ENCODE measurements around the gene KCNJ14. TPM values are rescaled to one million over a fixed set of nuclear protein-coding genes. Genes with fewer than 3 reads are reported as not detected.

Gene KCNJ14
- total RNA-seq, 4 donors from 2014 or later, result 0.88 to 2.0 (median 1.8) TPM

DNA sequence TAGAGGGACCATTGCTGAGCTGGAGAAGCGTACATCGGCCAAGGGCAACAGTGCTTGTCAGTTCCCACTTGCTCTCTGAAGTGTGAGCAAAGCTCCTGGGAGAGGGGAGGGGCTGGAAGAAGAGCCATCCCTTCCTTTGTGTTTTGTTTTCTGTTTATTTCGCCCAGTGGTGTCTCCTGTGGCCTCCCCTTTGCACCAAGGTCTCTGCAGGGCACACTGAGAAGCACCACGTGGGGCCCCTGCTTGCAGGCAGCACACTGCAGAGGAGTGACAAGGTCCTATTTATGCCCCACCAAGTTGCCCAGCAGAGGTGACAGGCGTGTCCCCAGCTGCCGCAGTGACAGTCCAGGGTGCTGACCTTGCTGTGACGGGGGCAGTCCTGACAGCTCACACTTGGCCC, 38.0 kb upstream of the KCNJ14 start:
- H3K9me3 ChIP-seq, result no peaks in the 10 kb centered on the region
- no peaks in the 10 kb centered on the region for H3K36me3 ChIP-seq
- H3K4me3 ChIP-seq, result no peak overlapping the region
- H3K27me3 ChIP-seq, result no peaks in the 10 kb centered on the region
- no peak for DNase-seq
- no peak overlapping the region for H3K27ac ChIP-seq
- TF ChIP-seq, protein P1, sequence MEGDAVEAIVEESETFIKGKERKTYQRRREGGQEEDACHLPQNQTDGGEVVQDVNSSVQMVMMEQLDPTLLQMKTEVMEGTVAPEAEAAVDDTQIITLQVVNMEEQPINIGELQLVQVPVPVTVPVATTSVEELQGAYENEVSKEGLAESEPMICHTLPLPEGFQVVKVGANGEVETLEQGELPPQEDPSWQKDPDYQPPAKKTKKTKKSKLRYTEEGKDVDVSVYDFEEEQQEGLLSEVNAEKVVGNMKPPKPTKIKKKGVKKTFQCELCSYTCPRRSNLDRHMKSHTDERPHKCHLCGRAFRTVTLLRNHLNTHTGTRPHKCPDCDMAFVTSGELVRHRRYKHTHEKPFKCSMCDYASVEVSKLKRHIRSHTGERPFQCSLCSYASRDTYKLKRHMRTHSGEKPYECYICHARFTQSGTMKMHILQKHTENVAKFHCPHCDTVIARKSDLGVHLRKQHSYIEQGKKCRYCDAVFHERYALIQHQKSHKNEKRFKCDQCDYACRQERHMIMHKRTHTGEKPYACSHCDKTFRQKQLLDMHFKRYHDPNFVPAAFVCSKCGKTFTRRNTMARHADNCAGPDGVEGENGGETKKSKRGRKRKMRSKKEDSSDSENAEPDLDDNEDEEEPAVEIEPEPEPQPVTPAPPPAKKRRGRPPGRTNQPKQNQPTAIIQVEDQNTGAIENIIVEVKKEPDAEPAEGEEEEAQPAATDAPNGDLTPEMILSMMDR (IDR thresholded peaks at IDR 0.05), result no peak
- no peak for TF ChIP-seq POLR2A (IDR thresholded peaks at IDR 0.05)
- H3K4me1 ChIP-seq, result peaks cover 0 to 17% (median 6%) of the 10 kb centered on the region in 4 donors

DNA sequence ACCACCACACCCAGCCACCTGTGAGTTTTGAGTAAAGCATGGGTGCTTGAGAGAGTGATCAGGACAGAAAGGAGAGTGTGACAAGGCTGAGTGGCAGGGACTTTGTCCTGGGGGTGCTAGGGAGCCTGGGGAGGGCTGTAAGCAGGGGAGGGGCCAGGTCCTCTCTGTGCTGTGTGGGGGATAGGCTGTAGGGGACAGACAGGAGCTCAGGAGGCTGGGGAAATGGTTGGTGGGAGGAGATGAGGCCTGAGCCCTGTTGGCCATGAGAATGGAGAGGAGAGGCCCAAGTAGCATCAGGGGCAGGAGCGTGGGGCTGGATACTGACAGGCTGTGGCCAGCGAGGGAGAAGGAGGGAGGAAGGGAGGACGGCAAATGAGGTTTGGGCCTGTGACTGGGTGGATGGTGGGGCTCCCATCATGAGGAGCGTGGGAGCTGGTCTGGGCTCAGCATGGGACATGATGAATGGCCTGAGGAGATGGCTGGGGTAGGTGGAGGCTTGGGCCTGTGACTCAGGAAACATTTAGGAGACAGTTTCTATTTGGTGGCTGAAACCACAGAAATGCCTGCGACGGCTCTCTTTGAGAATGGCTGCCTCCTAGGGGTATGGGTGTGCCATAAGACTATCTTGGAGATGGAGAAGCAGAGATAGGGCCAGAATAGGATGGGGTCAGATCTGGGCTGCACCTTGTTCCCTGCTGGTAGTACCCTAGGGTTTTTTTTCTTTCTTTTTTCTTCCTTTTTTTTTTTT, 36.9 kb upstream of the KCNJ14 start:
- Histone ChIP-seq H3K36me3 (no peaks in the 10 kb centered on the region), H3K27me3 (no peaks in the 10 kb centered on the region), H3K4me3 (no peak overlapping the region), H3K4me1 (peaks cover 0 to 17% (median 6%) of the 10 kb centered on the region in 4 donors), H3K27ac (no peak overlapping the region), H3K9me3 (no peaks in the 10 kb centered on the region)
- TF ChIP-seq, protein P1 (IDR thresholded peaks at IDR 0.05), result no peak
- no peak for TF ChIP-seq POLR2A (IDR thresholded peaks at IDR 0.05)
- no peak for DNase-seq

DNA sequence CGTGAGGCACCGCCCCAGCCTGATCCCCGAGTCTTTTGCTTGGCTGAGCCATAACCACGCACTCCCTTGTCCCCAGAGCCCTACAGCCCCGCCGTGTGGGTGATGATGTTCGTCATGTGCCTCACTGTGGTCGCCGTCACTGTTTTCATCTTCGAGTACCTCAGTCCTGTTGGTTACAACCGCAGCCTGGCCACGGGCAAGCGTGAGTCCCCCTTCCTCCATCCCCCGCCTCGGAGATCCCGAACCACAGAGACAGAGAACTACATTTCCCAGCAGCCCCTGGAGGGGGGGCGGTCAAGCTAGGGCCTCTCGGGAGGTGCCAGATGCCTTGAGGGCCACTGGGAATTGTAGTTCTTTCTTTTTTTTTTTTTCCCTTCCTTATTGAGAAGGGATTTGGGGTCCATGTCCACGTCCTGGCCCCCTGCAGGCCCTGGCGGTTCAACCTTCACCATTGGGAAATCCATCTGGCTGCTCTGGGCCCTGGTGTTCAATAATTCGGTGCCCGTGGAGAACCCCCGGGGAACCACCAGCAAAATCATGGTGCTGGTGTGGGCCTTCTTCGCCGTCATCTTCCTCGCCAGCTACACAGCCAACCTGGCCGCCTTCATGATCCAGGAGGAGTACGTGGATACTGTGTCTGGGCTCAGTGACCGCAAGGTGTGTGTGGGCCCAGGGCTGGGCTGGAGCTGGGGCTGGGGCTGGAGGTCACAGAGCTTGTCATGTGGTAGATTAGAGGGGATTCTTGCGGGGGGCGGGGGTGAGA, 36.0 kb upstream of the KCNJ14 start:
- peak in 2 of 3 donors; percentile 67 to 88 for DNase-seq
- Histone ChIP-seq H3K27ac (no peak overlapping the region), H3K9me3 (no peaks in the 10 kb centered on the region), H3K36me3 (no peaks in the 10 kb centered on the region), H3K4me1 (peaks cover 0 to 17% (median 6%) of the 10 kb centered on the region in 4 donors), H3K4me3 (peak overlapping the region in 1 of 4 donors; percentile 29), H3K27me3 (no peaks in the 10 kb centered on the region)
- TF ChIP-seq, protein P1 (IDR thresholded peaks at IDR 0.05), result no peak
- TF ChIP-seq POLR2A (IDR thresholded peaks at IDR 0.05), result no peak

DNA sequence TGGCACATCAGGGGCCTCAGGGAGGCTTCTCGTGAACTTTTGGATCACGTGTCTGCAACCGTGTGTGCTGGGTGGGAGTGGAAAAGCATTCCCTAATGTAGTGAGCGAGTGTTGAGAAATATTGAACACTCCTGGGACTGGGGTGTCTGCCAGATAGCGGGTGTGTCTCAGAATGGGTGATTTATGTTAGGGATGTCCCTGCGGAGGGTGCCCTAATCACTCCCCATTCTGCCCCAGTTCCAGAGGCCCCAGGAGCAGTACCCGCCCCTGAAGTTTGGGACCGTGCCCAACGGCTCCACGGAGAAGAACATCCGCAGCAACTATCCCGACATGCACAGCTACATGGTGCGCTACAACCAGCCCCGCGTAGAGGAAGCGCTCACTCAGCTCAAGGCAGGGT, 33.8 kb upstream of the KCNJ14 start:
- no peaks in the 10 kb centered on the region for H3K27me3 ChIP-seq
- H3K9me3 ChIP-seq, result no peaks in the 10 kb centered on the region
- DNase-seq, result no peak
- no peak overlapping the region for H3K27ac ChIP-seq
- no peaks in the 10 kb centered on the region for H3K4me1 ChIP-seq
- no peak overlapping the region for H3K4me3 ChIP-seq
- TF ChIP-seq, protein P1 (IDR thresholded peaks at IDR 0.05), result no peak
- TF ChIP-seq POLR2A (IDR thresholded peaks at IDR 0.05), result no peak
- H3K36me3 ChIP-seq, result no peaks in the 10 kb centered on the region

DNA sequence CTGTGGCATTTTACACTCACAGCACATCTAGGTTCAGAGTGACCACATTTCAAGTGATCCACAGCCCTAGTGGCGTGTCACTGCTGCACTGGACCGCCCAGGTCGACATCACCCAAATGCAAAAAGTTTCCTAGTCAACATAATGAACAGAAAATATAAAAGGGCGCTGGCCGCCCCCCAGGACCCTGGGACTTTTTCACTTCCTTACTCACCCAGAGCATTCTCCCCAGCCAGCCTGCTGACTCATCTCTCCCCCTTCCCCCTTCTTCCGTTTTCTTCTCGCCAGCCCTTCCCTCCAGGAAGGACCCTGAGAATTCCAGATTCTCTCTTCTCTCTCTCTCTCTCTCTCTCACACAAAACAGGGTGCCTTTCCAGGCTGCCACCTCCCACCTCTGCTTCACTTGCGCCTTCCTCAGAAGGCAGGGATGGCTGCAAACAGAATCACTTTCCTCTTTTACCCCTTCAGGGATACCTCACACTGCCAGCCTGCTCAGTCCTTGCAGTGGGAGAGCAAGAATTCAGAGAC, 30.6 kb upstream of the KCNJ14 start:
- no peaks in the 10 kb centered on the region for H3K27me3 ChIP-seq
- DNase-seq, result no peak
- H3K36me3 ChIP-seq, result no peaks in the 10 kb centered on the region
- no peaks in the 10 kb centered on the region for H3K4me1 ChIP-seq
- no peaks in the 10 kb centered on the region for H3K9me3 ChIP-seq
- no peak overlapping the region for H3K27ac ChIP-seq
- no peak overlapping the region for H3K4me3 ChIP-seq
- TF ChIP-seq, protein P1 (IDR thresholded peaks at IDR 0.05), result no peak
- no peak for TF ChIP-seq POLR2A (IDR thresholded peaks at IDR 0.05)

Measured in Peyer's patch (tissue), 4 donors.